Lower lobe of right lung (tissue), 2 donors: ENCODE results near the gene SMPD3. TPM values are rescaled to one million over a fixed set of nuclear protein-coding genes. Genes with fewer than 3 reads are reported as not detected.

Experiments
- ATAC-seq, 2 donors: fragments of 200-7000 bp; cut with Tn5 transposase; one replicate each; pipeline ENCODE4 v1.9.1; 2020 to 2022; ENCODE audit warnings: mild to moderate bottlenecking in 2 of 2, moderate library complexity in 2 of 2
- DNase-seq: peaks from one replicate; pipeline ENCODE4 v3.0.0-alpha.2; 2020
- H3K27ac ChIP-seq: fragments of 200-600 bp; one replicate; pipeline ENCODE4 v1.8.0; 2022
- H3K27me3 ChIP-seq: fragments of 200-600 bp; one replicate; pipeline ENCODE4 v1.8.0; 2022; ENCODE audit warnings: low read depth
- H3K36me3 ChIP-seq: fragments of 200-600 bp; one replicate; pipeline ENCODE4 v1.8.0; 2022; ENCODE audit warnings: mild to moderate bottlenecking
- H3K4me1 ChIP-seq: fragments of 200-600 bp; one replicate; pipeline ENCODE4 v1.8.0; 2022
- H3K4me3 ChIP-seq: fragments of 200-600 bp; one replicate; pipeline ENCODE4 v1.8.0; 2022; ENCODE audit warnings: mild to moderate bottlenecking
- H3K9me3 ChIP-seq: fragments of 200-600 bp; one replicate; pipeline ENCODE4 v1.8.0; 2022
- CTCF ChIP-seq: fragments of 200-600 bp; IDR thresholded peaks from one replicate; pipeline ENCODE4 v1.8.0; 2022; ENCODE audit warnings: antibody characterized with exemption, mild to moderate bottlenecking
- intact Hi-C: fragments of 100-400 bp; cut with DNase I; formaldehyde crosslinking; loops from one replicate; pipeline ENCODE4 v1.11.0; 2022
- total RNA-seq: library from RNA; stranded (reverse); fragmentation: NEBNext Ultra II Directional; extraction: Animal tissue kit (Norgen Biotek cat#: 25700); gene quantifications from one replicate; pipeline ENCODE4 v1.2.1, GENCODE V29; 2021
- donor health status: DM: no; HTN: yes; CAD: no; lungs with severe emphysema.

Gene SMPD3
- total RNA-seq, 1 donor from 2014 or later, result 3.6 TPM

GRCh38 chr16:68434624-68435210 is 13.6 kb downstream of the SMPD3 start:
- no peaks in the 10 kb centered on the region for H3K36me3 ChIP-seq
- DNase-seq, result no peak
- no peaks in the 10 kb centered on the region for H3K9me3 ChIP-seq
- H3K4me3 ChIP-seq, result no peak overlapping the region
- ATAC-seq, result no peak
- no peak for TF ChIP-seq CTCF
- no peaks in the 10 kb centered on the region for H3K27me3 ChIP-seq
- intact Hi-C loops, result no loop called here
- no peak overlapping the region for H3K27ac ChIP-seq
- no peaks in the 10 kb centered on the region for H3K4me1 ChIP-seq

- no peak for TF ChIP-seq CTCF
- Histone ChIP-seq H3K4me1 (no peaks in the 10 kb centered on the region), H3K27me3 (no peaks in the 10 kb centered on the region), H3K36me3 (no peaks in the 10 kb centered on the region), H3K4me3 (no peak overlapping the region), H3K9me3 (no peaks in the 10 kb centered on the region), H3K27ac (no peak overlapping the region)
- ATAC-seq (no peak), DNase-seq (no peak)
- intact Hi-C loops, result no loop called here
Observed at GRCh38 chr16:68433316-68433715, 15.0 kb downstream of the SMPD3 start.

GRCh38 chr16:68432701-68433100 is 15.6 kb downstream of the SMPD3 start:
- intact Hi-C loops, result no loop called here
- H3K27me3 ChIP-seq, result no peaks in the 10 kb centered on the region
- no peaks in the 10 kb centered on the region for H3K36me3 ChIP-seq
- H3K27ac ChIP-seq, result no peak overlapping the region
- no peak overlapping the region for H3K4me3 ChIP-seq
- no peaks in the 10 kb centered on the region for H3K4me1 ChIP-seq
- no peaks in the 10 kb centered on the region for H3K9me3 ChIP-seq
- no peak for TF ChIP-seq CTCF
- ATAC-seq, result no peak
- DNase-seq, result no peak

GRCh38 chr16:68429076-68429854 is 19.0 kb downstream of the SMPD3 start:
- Histone ChIP-seq H3K36me3 (no peaks in the 10 kb centered on the region), H3K4me1 (no peaks in the 10 kb centered on the region), H3K27me3 (no peaks in the 10 kb centered on the region), H3K27ac (no peak overlapping the region), H3K9me3 (no peaks in the 10 kb centered on the region), H3K4me3 (no peak overlapping the region)
- no peak for ATAC-seq
- intact Hi-C loops, result no loop called here
- no peak for DNase-seq
- TF ChIP-seq CTCF, result no peak

- no peaks in the 10 kb centered on the region for H3K27me3 ChIP-seq
- no peaks in the 10 kb centered on the region for H3K4me1 ChIP-seq
- no peaks in the 10 kb centered on the region for H3K36me3 ChIP-seq
- DNase-seq (no peak), ATAC-seq (no peak)
- no peak overlapping the region for H3K27ac ChIP-seq
- intact Hi-C loops, result no loop called here
- H3K4me3 ChIP-seq, result no peak overlapping the region
- no peak for TF ChIP-seq CTCF
- no peaks in the 10 kb centered on the region for H3K9me3 ChIP-seq
Observed at GRCh38 chr16:68427649-68428303, 20.5 kb downstream of the SMPD3 start.
